ENCODE data around the gene ETV3.

ETV3 gene

DNA sequence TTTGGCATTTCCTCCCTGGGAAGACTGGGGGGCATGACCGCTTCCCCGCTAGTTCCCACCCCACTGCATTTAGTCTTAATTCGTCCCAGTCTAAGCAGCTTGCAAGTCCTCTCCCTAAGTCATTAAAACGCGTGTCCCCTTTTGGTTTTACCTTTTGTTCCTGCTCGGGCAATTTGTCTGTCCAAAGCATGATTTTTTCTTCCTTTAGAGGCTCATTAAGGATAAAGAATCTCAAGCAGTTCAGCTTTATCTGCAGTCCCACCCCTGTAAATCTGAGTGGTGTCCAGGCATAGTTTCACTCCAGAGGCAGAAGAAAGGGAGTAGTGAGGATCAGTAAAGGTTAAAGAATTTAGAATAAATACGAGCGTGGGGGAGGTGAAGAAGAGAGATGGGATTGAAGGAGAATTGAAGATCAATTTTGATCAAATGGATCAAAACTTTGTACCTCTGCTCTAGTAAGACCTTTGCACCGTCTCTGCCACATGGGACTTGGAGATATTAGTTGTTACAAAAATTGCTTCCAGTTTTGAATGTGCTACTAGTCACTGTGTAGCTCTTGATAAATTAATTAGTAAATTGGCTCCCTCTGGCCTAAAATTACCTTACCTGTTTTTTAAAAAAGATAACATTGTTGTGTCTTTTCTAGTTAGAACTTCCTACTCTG is 989 bp upstream of the ETV3 start:
- no peak for DNase-seq (ENCODE audit: low read depth in 2 of 2)

DNA sequence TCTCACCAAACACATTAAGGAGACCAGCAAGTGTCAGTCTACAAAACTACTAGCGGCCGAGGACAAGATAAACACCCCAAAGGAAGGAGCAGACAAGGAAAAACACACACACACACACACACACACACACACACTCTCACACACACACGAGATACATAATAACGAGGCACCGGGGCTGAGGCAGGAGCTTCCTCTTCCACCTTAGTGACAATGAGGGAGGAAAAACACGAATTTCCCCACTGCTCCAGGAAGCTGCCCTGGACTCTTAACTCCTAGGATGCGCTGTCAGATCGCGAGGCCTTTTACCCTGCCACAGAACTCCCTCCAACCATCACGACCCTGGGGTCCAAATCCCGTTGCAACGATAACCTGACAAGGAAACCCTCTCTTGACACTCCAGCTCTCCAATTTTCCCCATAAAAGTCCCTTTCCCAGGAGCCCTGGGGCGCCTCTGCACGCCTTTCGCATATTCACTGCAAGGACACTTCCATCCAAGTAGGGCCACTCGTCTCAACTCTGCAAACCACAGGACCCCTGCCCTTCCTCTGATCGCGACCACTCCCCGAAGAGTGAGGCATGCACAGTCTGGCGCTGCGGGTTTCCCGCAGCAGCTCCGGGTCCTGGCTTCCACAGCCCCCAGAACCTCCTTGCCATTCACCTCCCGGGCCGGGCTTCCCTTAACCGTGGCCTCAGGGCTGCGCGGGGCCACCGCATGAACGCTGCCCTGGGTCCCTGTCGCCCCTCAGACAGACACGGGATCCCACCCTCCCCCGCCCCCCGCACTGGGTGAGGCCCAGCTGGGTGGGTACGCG is 581 bp downstream of the ETV3 start:
- DNase-seq (ENCODE audit: low read depth in 2 of 2): no peak

DNA sequence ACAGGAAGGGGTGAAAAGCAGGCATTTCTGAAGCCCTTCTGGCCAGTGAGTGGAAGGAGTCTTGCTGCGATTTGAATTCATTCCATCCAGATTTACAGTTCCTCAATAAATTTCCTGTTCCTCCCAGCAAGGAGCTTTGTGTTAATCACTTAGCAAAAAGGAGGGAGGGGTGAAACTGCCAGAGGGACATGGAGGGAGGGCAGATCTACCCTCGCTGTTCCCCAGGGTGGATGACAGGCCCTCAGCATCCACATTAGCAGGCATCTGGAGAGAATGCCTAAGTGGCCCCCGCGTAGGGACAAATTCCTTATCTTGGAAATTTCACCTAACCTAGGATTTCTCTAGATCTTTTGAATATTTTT is 1.2 kb downstream of the ETV3 start:
- DNase-seq (ENCODE audit: low read depth in 2 of 2): no peak

DNA sequence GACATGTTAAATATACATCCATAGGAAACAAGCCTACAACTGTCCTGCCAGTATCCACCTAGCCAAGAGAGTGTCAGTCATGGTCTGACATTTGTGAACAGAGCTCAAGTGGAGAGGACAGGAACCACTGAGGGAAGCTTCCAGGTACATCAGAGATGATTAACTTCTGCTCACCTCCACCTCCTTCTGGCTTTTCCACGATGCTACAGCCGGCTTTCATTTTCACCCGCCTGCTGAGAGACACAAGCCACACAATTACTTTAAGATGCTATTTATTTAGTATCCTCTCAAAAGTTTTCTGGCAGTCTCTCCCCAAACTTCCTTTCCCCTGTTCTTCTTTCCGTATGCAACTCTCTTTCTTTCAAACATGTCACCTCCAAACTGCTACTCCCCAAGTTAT is 2.1 kb downstream of the ETV3 start:
- no peak for DNase-seq (ENCODE audit: low read depth in 2 of 2)

DNA sequence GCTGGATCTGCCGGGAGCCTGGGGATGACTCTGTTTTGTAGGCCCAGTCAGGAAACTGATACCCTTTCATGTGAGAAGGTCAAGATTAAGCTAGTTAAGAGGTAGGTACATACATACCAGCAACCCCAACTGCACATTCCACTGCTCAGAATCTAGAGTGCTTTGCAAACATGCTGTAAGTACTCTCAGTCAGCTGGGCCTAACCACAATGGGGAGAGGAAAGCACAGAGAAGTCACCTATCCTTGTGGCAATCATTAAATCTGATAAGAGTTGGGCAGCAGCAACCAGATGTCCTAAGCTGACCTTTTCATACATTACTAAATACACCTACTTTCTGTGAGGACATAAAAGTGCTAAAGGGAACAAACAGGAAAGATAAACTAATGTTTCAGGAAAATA is 2.5 kb downstream of the ETV3 start:
- no peak for DNase-seq (ENCODE audit: low read depth in 2 of 2)

DNA sequence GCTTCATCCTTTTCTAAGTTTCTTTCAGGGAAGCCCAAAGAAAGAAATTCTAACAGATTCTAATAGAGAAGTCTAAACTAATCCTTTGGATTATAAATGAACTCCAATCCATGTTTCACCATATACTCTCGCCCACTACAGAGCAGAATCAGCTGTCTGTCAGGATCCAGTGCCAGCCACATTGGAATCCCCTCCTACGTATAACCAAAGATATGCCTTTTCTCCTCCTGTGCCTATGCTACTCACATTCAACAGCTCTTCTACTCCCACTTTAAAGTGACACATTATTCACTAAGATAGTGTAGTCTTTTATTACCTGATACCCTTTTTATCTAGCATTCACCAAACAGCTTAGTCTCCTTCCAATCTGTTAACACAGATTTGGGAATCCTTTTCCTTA is 3.1 kb downstream of the ETV3 start:
- DNase-seq (ENCODE audit: low read depth in 2 of 2): no peak

DNA sequence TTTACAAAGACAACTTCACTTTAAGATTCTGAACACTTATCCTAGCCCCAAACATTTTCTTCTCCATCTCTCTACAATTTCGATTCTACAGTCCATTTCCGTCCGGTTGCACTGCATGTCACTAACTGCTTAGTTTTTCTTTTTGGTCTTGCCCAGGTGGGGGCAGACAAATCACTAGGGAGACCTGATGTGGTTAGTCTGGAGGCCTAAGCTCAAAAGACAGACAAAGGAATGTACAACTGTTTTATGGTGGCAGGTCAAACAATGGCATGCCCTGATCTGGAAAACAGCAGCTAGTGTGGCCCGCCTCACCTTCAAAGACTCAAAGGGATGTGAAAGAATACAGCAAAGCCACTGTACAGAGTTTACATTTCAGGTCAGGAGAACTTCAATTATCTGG is 3.8 kb downstream of the ETV3 start:
- no peak for DNase-seq (ENCODE audit: low read depth in 2 of 2)

DNA sequence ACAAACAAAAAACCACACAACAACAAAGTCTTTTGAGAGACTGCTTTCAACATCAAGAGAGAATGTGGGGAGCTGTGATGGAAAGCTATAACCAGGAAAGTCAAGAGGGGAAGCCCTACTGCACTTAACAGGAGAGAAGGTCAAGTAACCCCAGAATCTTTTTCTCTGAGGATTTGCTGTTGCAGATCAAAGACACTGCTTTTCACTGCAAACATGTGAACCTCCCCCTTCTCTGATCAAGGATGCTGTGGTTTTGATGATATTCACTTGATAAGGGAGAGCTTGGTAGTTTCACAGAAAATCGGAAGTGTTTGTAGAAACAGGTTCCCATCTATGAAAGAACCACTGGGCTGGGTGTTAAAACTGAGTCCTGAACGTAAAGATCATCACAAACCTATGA is 4.8 kb downstream of the ETV3 start:
- no peak for DNase-seq (ENCODE audit: low read depth in 2 of 2)

DNA sequence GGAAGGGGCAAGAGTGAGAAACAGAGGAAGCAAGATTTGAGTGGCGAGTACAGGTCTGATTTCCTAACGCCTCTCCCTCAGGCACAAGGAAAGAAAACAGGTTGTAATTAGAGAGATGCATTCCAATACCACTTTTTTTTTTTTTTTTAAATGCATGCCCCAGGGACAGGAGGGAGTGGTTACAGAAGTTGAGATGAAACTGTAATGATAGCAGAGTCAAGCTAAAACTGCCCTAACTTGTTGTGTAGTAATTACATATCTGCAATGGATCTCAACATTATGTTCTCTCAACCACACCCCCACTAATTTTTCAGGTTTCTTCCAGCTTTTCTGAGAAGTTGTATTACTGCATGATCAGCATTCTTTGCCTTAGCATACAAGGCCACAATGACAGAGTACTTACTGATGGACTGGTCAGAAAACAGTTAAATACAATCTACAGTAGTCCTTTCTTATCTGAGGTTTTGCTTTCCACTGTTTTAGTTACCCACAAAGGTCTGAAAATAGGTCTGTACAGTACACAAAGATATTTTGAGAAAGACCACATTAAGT is 5.5 kb downstream of the ETV3 start:
- no peak for DNase-seq (ENCODE audit: low read depth in 2 of 2)

DNA sequence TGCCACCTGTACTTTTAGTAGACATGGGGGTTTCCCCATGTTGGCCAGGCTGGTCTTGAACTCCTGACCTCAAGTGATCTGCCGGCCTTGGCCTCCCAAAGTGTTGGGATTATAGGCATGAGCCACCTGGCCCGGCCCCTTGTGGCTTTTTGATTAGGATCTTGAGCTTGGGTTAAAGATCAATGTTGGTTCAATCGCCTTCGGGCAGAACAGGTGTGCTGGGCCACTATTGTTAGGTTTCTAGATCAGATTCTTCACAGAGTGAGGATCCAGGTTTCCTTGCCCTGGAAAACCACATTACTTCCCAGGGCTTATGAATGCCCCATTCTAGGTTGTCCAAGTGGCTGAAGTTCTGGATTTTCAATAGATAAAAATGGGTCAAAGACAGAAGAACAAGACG is 6.1 kb downstream of the ETV3 start:
- DNase-seq (ENCODE audit: low read depth in 2 of 2): no peak

DNA sequence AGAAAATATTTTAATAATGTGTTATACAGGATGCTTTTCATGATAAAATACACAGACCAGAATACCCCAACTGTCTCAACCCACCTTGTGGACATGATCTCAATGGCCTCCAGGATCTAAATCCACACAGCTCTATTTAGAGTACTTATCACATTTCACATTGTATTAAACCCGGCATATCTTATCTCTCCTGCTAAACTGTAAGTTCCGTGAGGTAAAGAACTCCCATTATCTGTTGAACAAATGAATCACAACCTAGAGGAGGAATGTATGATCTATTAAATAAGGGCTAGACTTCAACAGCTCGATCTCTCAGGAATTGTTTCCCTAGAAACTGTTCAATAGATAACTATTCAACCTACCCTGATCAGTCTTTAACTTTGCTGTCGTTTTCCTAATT is 6.9 kb downstream of the ETV3 start:
- DNase-seq (ENCODE audit: low read depth in 2 of 2): no peak

DNA sequence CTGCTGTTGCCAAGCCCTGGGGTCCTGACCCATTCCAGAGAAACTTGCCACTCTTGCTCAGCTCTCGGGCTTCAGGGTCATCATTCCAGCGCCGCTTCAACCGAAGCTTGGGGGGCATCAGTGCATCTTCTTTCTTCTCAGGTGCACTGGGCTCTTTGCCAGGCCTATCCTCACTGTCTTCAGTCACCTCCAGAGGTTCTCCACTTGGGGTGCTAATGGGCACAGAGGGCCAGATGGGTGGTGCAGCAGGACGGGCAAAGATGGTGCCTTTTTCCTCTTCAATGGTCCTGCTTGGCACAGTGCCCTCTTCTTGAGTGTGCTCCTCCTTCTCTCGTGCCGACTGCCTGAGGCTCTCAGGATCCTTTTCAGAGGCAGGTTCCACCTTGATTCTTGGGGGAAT is 13.3 kb downstream of the ETV3 start:
- no peak for DNase-seq (ENCODE audit: low read depth in 2 of 2)

DNA sequence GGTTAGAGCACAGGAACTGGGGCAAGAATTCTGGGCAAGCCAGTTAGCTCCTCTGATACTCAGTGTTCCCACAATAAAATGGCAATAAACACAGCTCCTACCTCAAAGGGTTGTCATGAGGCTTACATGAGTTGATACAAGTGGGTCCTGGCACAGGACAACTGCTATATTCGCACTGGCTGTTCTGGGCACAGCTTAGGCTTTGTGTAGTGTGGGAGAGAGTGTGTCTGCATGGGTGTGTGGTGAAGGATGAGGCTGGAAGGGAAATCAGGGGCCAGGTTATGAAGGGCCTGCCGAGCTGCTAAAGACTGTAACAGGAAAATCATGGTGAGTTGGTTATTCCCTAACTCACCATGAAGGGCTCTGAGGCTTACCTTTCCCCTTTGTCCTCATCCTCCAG is 18.7 kb downstream of the ETV3 start:
- DNase-seq (ENCODE audit: low read depth in 2 of 2): no peak

DNA sequence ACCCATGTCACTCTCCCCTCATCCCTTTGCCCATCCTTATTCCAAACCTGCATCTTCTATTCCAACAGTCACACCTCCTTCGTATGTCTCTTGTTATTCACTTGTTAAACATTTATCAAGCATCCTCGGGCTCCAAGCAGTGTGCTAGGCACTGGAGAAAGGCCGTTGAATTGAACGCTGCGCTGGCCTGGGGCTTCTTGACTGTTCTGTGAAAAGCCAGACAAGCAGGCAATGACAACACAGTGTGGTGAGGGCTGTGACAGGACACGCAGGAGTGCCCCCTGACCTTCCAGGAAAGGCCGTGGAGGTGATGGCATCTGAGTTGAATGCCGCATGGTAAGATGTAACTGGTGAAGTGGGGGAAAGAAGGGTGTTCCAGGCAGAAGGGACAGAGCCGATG is 19.2 kb downstream of the ETV3 start:
- no peak for DNase-seq (ENCODE audit: low read depth in 2 of 2)

DNA sequence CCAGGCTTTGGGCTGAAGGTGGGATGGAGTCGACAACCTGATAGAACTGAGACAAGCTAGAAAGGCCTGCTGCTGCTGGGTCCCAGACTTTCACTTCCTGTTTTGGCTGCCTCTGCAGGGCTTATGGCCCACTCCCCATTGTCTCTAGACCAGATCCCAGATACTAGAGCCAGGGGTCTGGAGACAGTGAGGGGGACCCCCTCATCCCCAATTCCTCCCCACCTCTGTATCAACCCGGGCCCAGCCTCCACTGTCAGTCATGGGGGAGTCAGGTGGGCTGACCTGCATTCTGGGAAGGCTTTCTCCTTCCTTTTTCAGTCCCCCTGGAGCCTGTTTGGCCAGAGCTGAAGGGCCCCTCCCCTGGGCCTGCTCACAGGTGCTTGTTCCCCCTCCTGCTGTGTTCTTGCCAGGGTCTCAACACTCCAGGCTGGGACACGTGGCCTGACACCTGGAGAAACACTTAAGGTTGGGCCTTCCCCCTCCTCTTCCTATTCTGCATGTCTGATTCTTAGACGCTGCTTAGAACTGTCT is 20.6 kb downstream of the ETV3 start:
- DNase-seq (ENCODE audit: low read depth in 2 of 2): no peak

DNA sequence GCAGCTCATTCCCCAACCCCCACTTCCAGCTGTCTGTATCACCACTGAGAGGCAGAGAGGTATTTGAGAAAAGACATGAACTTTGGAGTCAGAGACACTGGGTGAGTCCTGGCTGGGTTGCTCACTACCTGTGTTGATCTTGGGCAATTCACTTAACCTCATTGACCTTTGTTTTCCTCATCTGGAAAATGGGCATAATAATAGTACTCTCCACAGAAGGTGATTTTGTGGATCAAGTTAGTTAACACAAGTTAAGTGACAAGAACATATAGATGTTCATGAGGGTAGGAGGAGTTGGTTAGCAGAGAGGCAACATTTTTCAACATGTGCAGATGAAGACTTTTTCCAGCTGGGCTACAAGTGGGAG is 21.5 kb downstream of the ETV3 start:
- DNase-seq (ENCODE audit: low read depth in 2 of 2): no peak

DNA sequence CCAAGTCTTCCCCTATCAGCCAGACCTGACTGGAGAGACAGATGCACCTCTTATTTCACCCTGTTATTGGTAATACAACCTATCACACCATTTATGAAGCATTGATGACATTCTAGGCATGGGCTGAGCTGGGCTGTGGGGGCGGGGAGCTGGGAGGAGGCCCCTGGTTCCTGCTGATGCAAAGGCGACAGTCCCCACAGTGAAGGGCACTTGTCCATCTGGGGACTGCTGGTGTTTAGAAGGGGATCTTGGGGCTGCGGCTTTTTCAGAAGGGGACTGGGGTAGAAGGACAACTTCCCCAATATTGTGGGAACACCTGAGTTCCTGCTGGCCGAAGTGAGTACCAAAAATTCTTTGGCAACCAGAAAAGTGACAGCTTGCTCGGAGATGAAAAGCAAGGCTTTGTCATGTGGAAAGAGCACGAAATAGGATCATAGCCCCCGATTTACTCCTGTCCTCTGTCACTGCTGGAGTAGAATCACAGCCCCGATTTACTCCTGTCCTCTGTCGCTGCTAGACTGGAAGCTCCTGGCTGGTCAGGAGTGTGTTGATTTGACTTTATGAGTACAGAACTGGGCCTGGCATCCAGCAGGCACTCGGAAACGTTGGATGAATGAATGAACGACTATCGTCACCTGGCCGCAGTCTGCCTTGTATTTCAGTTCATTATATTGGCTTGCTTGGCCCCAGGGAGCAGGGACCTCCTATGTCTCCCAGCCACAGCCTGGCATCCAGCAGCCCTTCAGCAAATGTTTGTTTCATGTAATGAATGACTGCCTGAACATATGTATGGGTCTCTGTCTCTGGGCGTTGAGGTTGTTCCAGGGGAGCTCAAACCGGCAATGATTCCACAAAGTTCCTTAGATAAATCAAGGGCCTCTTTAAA is 22.1 kb downstream of the ETV3 start:
- no peak for DNase-seq (ENCODE audit: low read depth in 2 of 2)

DNA sequence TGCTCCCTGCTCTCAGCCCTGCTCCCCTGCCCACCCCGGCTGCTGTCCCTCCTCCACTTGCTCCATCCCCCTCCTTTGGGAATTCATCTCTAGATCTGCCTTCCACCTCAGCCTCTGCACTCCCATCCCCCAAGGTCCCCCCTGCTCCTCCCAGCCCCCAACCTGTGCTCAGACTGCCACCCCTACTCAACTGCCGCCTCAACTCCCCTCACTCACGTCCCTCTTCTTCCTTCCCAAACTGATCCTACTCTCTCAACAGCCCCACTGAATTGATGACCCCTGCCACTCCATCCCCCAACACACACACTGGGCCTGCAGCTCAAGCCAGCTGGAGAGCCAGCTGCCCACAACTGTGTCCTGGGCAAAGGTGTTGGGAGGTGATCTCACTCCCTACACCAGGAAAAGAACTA is 22.8 kb downstream of the ETV3 start:
- no peak for DNase-seq (ENCODE audit: low read depth in 2 of 2)

DNA sequence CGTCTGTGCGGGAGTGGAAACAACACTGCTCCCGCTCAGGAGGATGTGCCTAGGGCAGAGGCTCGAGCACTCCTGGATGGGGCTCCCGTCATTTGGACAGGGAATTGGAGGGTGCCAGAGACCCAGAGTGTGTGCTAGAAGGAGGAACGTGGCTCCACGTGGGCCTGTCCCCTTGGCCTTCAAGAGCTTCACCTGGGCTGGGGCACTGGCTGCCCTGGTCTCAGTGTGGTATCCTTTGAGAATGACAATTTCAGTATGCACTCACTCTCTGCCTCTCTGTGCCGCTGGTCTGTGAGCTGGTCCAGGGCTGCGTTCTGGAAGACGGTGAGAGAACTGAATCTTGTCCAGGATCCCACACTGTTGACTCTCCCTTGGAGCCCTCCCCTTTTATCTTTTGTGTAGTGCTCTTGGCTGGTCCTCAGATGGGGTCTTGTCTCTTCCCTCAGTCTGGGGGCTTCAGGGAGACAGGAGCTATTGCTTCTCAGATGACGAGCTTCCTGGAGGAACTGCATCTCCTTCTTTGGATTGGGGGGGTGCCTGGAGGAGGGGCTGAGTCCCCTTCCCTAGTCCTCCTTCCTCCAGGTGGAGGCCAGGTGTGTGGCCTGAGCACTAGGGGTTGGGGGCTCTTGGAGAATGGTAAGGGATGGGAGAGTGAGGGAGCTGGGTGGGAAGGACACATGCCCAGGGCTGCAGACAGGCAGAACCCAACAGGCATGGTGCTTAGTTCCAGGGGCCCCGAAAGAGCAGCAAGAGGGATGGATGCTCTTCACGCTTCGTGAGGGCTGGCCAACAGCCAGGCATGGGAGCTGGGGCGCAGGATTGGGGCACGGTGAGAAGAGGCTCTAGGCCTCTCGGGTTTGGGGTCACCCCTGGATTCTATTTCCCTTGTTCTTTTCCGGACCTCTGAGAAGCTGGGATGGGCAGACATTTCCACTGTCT is 23.7 kb downstream of the ETV3 start:
- no peak for DNase-seq (ENCODE audit: low read depth in 2 of 2)

DNA sequence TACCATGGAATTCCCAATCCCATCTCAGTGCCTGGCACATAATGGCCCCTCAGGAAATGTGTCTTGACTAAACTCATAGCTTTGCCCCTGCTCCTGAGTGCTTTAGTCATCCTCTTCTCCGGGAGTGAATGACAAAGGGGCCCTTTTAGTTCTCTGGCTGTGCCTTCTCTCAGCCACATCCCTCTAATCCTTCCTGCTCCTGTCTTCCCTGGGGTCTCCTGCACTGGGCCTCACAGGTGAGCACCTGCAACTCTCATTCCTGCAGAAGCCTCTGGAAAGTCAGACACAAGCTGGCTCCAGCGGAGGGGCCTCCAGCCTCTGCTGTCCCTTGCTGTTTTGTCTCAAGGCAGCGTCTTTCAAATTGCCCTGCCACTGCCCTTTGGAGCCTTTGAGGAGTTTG is 24.6 kb downstream of the ETV3 start:
- no peak for DNase-seq (ENCODE audit: low read depth in 2 of 2)

DNA sequence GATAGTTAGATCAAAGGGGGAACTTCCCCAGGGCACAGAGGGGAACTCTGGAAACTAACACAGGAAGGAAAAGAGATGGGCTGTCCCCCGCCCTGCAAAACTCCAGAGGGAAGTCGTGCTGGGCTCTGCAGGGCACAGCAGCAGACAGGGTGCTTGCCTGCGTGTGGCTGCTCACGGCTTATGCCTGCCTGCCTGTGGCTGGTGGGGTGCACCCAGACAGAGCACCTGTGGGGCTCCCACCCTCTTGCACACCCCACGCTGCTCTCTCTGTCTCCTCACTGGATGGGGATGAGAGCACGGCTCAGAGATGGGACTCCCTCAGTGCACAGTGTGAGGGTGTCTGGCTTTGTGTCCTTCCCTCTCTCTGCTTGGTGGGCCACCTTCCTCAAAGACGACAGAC is 25.1 kb downstream of the ETV3 start:
- DNase-seq (ENCODE audit: low read depth in 2 of 2): no peak
